Body of pancreas (tissue), 4 donors: ENCODE data around the gene NGEF.

Experiments
- POLR2A ChIP-seq, 3 donors: fragments of 450-650 bp; IDR thresholded peaks; one replicate each; pipeline ENCODE4 v1.6.1; 2016; ENCODE audit warnings: antibody characterized with exemption in 3 of 3, mild to moderate bottlenecking in 2 of 3
- TF ChIP-seq, protein P1 (sequence below), 7 experiments: fragments of 450-650 bp in 4 of 7; fragments of 200-600 bp in 3 of 7; sonication (generic) in 3 of 7; IDR thresholded peaks; one replicate each; pipeline ENCODE4 v1.5.1; 2016 to 2019; ENCODE audit warnings: antibody characterized with exemption in 7 of 7

DNA sequence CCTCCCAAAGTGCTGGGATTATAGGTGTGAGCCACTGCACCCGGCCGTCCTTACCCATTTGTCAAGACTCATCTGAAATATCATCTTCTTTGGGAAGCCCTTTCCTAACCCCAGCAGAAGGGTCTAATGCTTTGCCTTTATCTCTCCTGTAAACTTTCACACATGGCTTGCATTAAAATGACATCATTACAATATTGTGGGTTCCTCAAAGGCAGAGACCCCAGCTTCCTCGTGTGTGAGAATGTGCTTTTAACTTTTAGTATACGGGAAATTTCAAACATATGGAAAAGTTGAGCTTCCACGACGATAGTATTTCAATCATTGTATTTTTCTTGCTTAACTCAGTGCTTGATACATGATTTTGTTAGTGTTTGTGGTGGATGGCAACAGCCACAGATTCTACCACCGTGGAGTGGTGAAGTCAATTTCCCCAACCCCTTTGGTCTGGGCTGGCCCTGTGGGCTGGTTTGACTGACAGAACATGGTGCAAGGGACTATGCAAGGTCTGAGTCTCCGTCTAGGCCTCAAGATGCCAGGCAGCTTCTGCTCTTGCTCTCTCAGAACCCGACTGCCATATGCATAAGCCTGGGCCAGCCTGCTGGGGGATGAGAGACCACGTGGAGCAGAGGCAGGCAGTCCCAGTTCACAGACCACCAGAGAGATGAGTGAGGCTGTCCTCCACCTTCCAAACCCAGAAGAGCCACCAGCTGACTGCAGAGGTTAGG lies 39.9 kb downstream of the NGEF start:
- TF ChIP-seq, protein P1, sequence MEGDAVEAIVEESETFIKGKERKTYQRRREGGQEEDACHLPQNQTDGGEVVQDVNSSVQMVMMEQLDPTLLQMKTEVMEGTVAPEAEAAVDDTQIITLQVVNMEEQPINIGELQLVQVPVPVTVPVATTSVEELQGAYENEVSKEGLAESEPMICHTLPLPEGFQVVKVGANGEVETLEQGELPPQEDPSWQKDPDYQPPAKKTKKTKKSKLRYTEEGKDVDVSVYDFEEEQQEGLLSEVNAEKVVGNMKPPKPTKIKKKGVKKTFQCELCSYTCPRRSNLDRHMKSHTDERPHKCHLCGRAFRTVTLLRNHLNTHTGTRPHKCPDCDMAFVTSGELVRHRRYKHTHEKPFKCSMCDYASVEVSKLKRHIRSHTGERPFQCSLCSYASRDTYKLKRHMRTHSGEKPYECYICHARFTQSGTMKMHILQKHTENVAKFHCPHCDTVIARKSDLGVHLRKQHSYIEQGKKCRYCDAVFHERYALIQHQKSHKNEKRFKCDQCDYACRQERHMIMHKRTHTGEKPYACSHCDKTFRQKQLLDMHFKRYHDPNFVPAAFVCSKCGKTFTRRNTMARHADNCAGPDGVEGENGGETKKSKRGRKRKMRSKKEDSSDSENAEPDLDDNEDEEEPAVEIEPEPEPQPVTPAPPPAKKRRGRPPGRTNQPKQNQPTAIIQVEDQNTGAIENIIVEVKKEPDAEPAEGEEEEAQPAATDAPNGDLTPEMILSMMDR (IDR thresholded peaks at IDR 0.05), result no peak
- TF ChIP-seq POLR2A (IDR thresholded peaks at IDR 0.05), result no peak
